BLaER1 (cell line): ENCODE data around the gene EBNA1BP2.
A peak's percentile ranks its signal among the peaks of the same experiment; 100 is the strongest.
"Not testable (repeated sequence)": the region's sequence is repeated elsewhere in the genome, so short reads cannot be mapped to it uniquely, and the experiment has no call there.

Source experiments
- H3K27ac ChIP-seq: shearing (Covaris generic); formaldehyde crosslinking; 2 replicates; pipeline ENCODE4 v1.8.1; 2022
- H3K27me3 ChIP-seq: shearing (Covaris generic); formaldehyde crosslinking; 2 replicates; pipeline ENCODE4 v1.8.1; 2022
- H3K36me3 ChIP-seq: shearing (Covaris generic); formaldehyde crosslinking; 2 replicates; pipeline ENCODE4 v1.8.1; 2022
- H3K4me1 ChIP-seq: shearing (Covaris generic); formaldehyde crosslinking; 2 replicates; pipeline ENCODE4 v1.8.1; 2022
- H3K4me2 ChIP-seq: shearing (Covaris generic); formaldehyde crosslinking; 2 replicates; pipeline ENCODE4 v1.8.1; 2022
- H3K4me3 ChIP-seq: shearing (Covaris generic); formaldehyde crosslinking; 2 replicates; pipeline ENCODE4 v1.8.1; 2022
- H3K9ac ChIP-seq: shearing (Covaris generic); formaldehyde crosslinking; 2 replicates; pipeline ENCODE4 v1.8.1; 2022
- H3K9me3 ChIP-seq: shearing (Covaris generic); formaldehyde crosslinking; 2 replicates; pipeline ENCODE4 v1.8.1; 2022
- H4K20me1 ChIP-seq: shearing (Covaris generic); formaldehyde crosslinking; 2 replicates; pipeline ENCODE4 v1.8.1; 2022
- Cebpa-rat ChIP-seq: shearing (Covaris generic); IDR thresholded peaks from 2 replicates; pipeline ENCODE4 v1.8.1; 2022

The EBNA1BP2 gene

DNA sequence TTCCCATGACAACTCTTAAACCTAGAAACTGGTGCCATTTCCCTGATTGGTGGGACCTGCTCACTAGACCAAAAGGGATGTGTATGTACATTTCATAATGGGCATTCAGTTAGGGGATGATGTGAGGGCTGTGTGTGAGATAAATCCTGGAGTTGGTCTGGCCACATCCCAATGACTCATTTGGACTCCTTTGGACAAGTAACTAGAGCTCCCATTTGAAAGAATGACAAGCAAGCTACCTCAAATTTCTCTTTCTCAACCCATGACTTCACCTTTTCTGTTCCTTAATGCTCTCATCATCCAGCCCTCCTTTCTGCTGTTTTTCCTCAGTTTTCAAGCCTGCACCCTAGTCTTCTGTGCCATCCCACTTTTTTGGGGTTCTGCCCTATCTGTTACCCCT lies 27.9 kb downstream of the EBNA1BP2 start:
- TF ChIP-seq Cebpa-rat: no peak
- Histone ChIP-seq H3K4me1 (no peaks in the 10 kb centered on the region), H3K4me2 (no peak overlapping the region), H3K36me3 (no peaks in the 10 kb centered on the region), H3K27me3 (no peaks in the 10 kb centered on the region), H3K4me3 (no peak overlapping the region), H3K9me3 (no peaks in the 10 kb centered on the region), H3K9ac (no peak overlapping the region), H4K20me1 (no peaks in the 10 kb centered on the region), H3K27ac (no peak overlapping the region)

GRCh38 chr1:43143441-43143888 lies 28.6 kb downstream of the EBNA1BP2 start:
- no peaks in the 10 kb centered on the region for H3K9me3 ChIP-seq
- no peaks in the 10 kb centered on the region for H3K27me3 ChIP-seq
- H3K4me3 ChIP-seq: no peak overlapping the region
- H3K9ac ChIP-seq: no peak overlapping the region
- H4K20me1 ChIP-seq: no peaks in the 10 kb centered on the region
- H3K27ac ChIP-seq: no peak overlapping the region
- TF ChIP-seq Cebpa-rat: no peak
- H3K36me3 ChIP-seq: no peaks in the 10 kb centered on the region
- H3K4me1 ChIP-seq: no peaks in the 10 kb centered on the region
- no peak overlapping the region for H3K4me2 ChIP-seq

GRCh38 chr1:43140583-43140982 lies 31.5 kb downstream of the EBNA1BP2 start:
- no peak overlapping the region for H3K4me2 ChIP-seq
- H3K36me3 ChIP-seq: no peaks in the 10 kb centered on the region
- H3K27ac ChIP-seq: no peak overlapping the region
- H4K20me1 ChIP-seq: no peaks in the 10 kb centered on the region
- H3K4me1 ChIP-seq: no peaks in the 10 kb centered on the region
- no peaks in the 10 kb centered on the region for H3K9me3 ChIP-seq
- no peak overlapping the region for H3K4me3 ChIP-seq
- no peaks in the 10 kb centered on the region for H3K27me3 ChIP-seq
- H3K9ac ChIP-seq: no peak overlapping the region
- TF ChIP-seq Cebpa-rat: no peak

- TF ChIP-seq Cebpa-rat: no peak
- Histone ChIP-seq H3K4me3 (no peak overlapping the region), H3K27ac (no peak overlapping the region), H3K9me3 (no peaks in the 10 kb centered on the region), H3K9ac (no peak overlapping the region), H4K20me1 (no peaks in the 10 kb centered on the region), H3K4me1 (no peaks in the 10 kb centered on the region), H3K27me3 (no peaks in the 10 kb centered on the region), H3K4me2 (no peak overlapping the region), H3K36me3 (no peaks in the 10 kb centered on the region)
Measured at GRCh38 chr1:43140010-43140409, 32.1 kb downstream of the EBNA1BP2 start.

DNA sequence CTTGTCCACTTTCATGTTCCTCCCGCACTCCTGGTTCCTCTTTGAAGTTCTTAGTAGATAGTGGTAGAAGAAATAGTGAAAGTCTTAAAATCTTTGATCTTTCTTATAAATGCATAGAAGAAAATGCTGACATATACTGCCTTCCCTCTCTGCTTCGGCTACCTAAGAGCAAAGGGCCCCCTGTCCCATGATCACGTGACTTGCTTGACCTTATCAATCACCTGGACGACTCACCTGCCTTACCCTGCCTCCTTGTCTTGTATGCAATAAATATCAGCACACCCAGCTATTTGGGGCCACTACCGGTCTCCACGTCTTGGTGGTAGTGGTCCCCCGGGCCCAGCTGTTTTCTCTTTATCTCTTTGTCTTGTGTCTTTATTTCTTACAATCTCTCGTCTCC lies 32.8 kb downstream of the EBNA1BP2 start:
- H3K9me3 ChIP-seq, H3K27ac ChIP-seq, H3K27me3 ChIP-seq, H3K4me3 ChIP-seq, H3K36me3 ChIP-seq, H3K9ac ChIP-seq, H3K4me1 ChIP-seq, H4K20me1 ChIP-seq, H3K4me2 ChIP-seq: not testable (repeated sequence)

GRCh38 chr1:43137445-43138052 lies 34.5 kb downstream of the EBNA1BP2 start:
- H3K4me2 ChIP-seq: no peak overlapping the region
- H3K27me3 ChIP-seq: no peaks in the 10 kb centered on the region
- no peak overlapping the region for H3K4me3 ChIP-seq
- H3K9ac ChIP-seq: no peak overlapping the region
- no peak overlapping the region for H3K27ac ChIP-seq
- H3K4me1 ChIP-seq: no peaks in the 10 kb centered on the region
- no peaks in the 10 kb centered on the region for H4K20me1 ChIP-seq
- no peaks in the 10 kb centered on the region for H3K9me3 ChIP-seq
- TF ChIP-seq Cebpa-rat: no peak
- no peaks in the 10 kb centered on the region for H3K36me3 ChIP-seq

- Histone ChIP-seq H3K27ac (no peak overlapping the region), H3K4me1 (no peaks in the 10 kb centered on the region), H3K4me3 (no peak overlapping the region), H3K9ac (no peak overlapping the region), H3K36me3 (no peaks in the 10 kb centered on the region), H3K27me3 (no peaks in the 10 kb centered on the region), H4K20me1 (no peaks in the 10 kb centered on the region), H3K9me3 (no peaks in the 10 kb centered on the region), H3K4me2 (no peak overlapping the region)
- peak; percentile 89 for TF ChIP-seq Cebpa-rat
Measured at GRCh38 chr1:43135857-43136781, 36.0 kb downstream of the EBNA1BP2 start.

DNA sequence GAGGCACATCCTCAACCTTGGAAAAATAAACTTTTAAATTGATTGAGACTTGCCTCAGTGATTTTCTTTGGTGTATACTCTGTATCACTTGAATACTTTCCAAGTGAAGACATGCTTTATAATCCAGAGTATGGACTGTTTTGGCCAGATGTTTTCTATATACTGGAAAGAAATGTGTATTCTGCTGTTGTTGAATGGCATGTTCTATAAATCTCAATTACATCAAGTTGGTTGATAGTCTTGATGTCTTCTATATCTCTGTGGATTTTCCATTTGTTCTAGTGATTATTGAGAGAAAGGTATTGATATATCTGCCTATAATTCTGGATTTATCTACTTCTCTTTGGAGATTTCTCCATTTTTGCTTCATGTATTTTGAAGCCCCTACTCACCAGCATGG lies 37.5 kb downstream of the EBNA1BP2 start:
- Histone ChIP-seq H3K9ac (no peak overlapping the region), H3K4me1 (no peaks in the 10 kb centered on the region), H3K4me2 (no peak overlapping the region), H3K27ac (no peak overlapping the region), H3K9me3 (no peaks in the 10 kb centered on the region), H3K36me3 (no peaks in the 10 kb centered on the region), H4K20me1 (no peaks in the 10 kb centered on the region), H3K27me3 (no peaks in the 10 kb centered on the region), H3K4me3 (no peak overlapping the region)
- TF ChIP-seq Cebpa-rat: no peak

- Histone ChIP-seq H3K9me3 (no peaks in the 10 kb centered on the region), H3K9ac (no peak overlapping the region), H3K27me3 (no peaks in the 10 kb centered on the region), H3K4me3 (no peak overlapping the region), H3K4me2 (no peak overlapping the region), H3K4me1 (no peaks in the 10 kb centered on the region), H4K20me1 (no peaks in the 10 kb centered on the region), H3K27ac (no peak overlapping the region), H3K36me3 (no peaks in the 10 kb centered on the region)
- no peak for TF ChIP-seq Cebpa-rat
Measured at GRCh38 chr1:43134068-43134467, 38.0 kb downstream of the EBNA1BP2 start.

GRCh38 chr1:43129426-43129825 lies 42.7 kb downstream of the EBNA1BP2 start:
- H3K9me3 ChIP-seq: no peaks in the 10 kb centered on the region
- no peaks in the 10 kb centered on the region for H3K36me3 ChIP-seq
- no peaks in the 10 kb centered on the region for H4K20me1 ChIP-seq
- no peak overlapping the region for H3K4me3 ChIP-seq
- no peak for TF ChIP-seq Cebpa-rat
- H3K27ac ChIP-seq: no peak overlapping the region
- no peak overlapping the region for H3K4me2 ChIP-seq
- H3K4me1 ChIP-seq: no peaks in the 10 kb centered on the region
- H3K27me3 ChIP-seq: no peaks in the 10 kb centered on the region
- no peak overlapping the region for H3K9ac ChIP-seq
